A673 (cell line): Measurements from ENCODE around the gene PFKFB2. TPM values are rescaled to one million over a fixed set of nuclear protein-coding genes. Genes with fewer than 3 reads are reported as not detected.

Experiments
- BruUV-seq: library from RNA; stranded (reverse); fragments of 400-500 nt; replicated peaks from 2 replicates; lab custom pipeline; 2021; lab: Mats Ljungman, UMichigan
- CTCF ChIA-PET: fragments of 300-600 bp; sonication (Branson Sonifier 250); formaldehyde crosslinking; loops from one replicate; lab custom pipeline; 2022; ENCODE audit warnings: antibody characterized with exemption; lab: Charles Lee
- POLR2A ChIA-PET: fragments of 300-600 bp; sonication (Branson Sonifier 250); formaldehyde crosslinking; loops from one replicate; lab custom pipeline; 2022; ENCODE audit warnings: antibody characterized with exemption; ENCODE audit not compliant: low non-redundant PET; lab: Charles Lee
- DNase-seq: peaks from one replicate; pipeline ENCODE4 v3.0.0-alpha.2; 2015; ENCODE audit warnings: low spot score
- H3K27ac ChIP-seq: fragments of 200-600 bp; sonication (generic); 2 replicates; pipeline ENCODE4 v1.5.1; 2016; ENCODE audit warnings: mixed run types, low read depth, mild to moderate bottlenecking, mixed read lengths, antibody characterized with exemption, low read length; ENCODE audit not compliant: poor library complexity, severe bottlenecking
- H3K27me3 ChIP-seq: fragments of 200-600 bp; sonication (generic); replicated peaks from 2 replicates; pipeline ENCODE4 v1.6.1; 2017; ENCODE audit warnings: mixed run types, low read depth, mild to moderate bottlenecking, mixed read lengths, antibody characterized with exemption, low read length; ENCODE audit not compliant: insufficient read depth, poor library complexity
- H3K36me3 ChIP-seq: fragments of 200-600 bp; sonication (generic); 2 replicates; pipeline ENCODE4 v1.6.1; 2016; ENCODE audit warnings: mixed run types, mild to moderate bottlenecking, mixed read lengths, antibody characterized with exemption, low read length; ENCODE audit not compliant: insufficient read depth, poor library complexity, severe bottlenecking
- H3K4me1 ChIP-seq: fragments of 200-600 bp; sonication (generic); 2 replicates; pipeline ENCODE4 v1.6.1; 2017; ENCODE audit warnings: mixed run types, mild to moderate bottlenecking, mixed read lengths, antibody characterized with exemption, low read length; ENCODE audit not compliant: insufficient read depth, poor library complexity, severe bottlenecking
- H3K4me3 ChIP-seq: fragments of 200-600 bp; sonication (generic); 2 replicates; pipeline ENCODE4 v1.5.1; 2016; ENCODE audit warnings: low read depth, mixed run types, mild to moderate bottlenecking, mixed read lengths, low read length; ENCODE audit not compliant: poor library complexity, severe bottlenecking
- H3K9me3 ChIP-seq: fragments of 200-600 bp; sonication (generic); 2 replicates; pipeline ENCODE4 v1.6.1; 2016; ENCODE audit warnings: mixed run types, low read depth, mild to moderate bottlenecking, mixed read lengths, antibody characterized with exemption, low read length; ENCODE audit not compliant: poor library complexity, severe bottlenecking
- CTCF ChIP-seq: fragments of 300-800, 200-600 bp; sonication (generic); conservative IDR thresholded peaks from 2 replicates; pipeline ENCODE4 v1.5.1; 2017; ENCODE audit warnings: low read depth, mild to moderate bottlenecking, antibody characterized with exemption, low read length, moderate library complexity, mixed read lengths
- EZH2 ChIP-seq: fragments of 200-600 bp; sonication (generic); IDR thresholded peaks from 2 replicates; pipeline ENCODE4 v1.6.1; 2017; ENCODE audit warnings: borderline replicate concordance, low read depth, mild to moderate bottlenecking, mixed read lengths, antibody characterized with exemption, low read length; ENCODE audit not compliant: poor library complexity, severe bottlenecking
- intact Hi-C: fragments of 100-400 bp; cut with micrococcal nuclease; formaldehyde crosslinking; loops from one replicate; pipeline ENCODE4 v1.10.0; 2022; ENCODE audit not compliant: unreplicated experiment
- total RNA-seq: library from RNA; stranded (reverse); gene quantifications from 2 replicates; pipeline ENCODE4 v1.2.3, GENCODE V29; 2021

The PFKFB2 gene
- total RNA-seq, 1 experiment from 2014 or later, result 7.6 TPM

GRCh38 chr1:207014728-207015127 is 38.3 kb upstream of the PFKFB2 start:
- no TSS peak for BruUV-seq
- TF ChIP-seq EZH2 (no peak), CTCF (no peak)
- Histone ChIP-seq H3K9me3 (no peaks in the 10 kb centered on the region), H3K27me3 (peaks cover 32% of the 10 kb centered on the region), H3K4me3 (no peak overlapping the region), H3K36me3 (no peaks in the 10 kb centered on the region), H3K4me1 (no peaks in the 10 kb centered on the region), H3K27ac (no peak overlapping the region)
- ChIA-PET POLR2A (no interaction called here), CTCF (no interaction called here)
- no peak for DNase-seq
- intact Hi-C loops, result no loop called here

GRCh38 chr1:207015791-207016190 is 37.3 kb upstream of the PFKFB2 start:
- Histone ChIP-seq H3K4me1 (no peaks in the 10 kb centered on the region), H3K27me3 (peaks cover 29% of the 10 kb centered on the region), H3K27ac (no peak overlapping the region), H3K36me3 (no peaks in the 10 kb centered on the region), H3K4me3 (no peak overlapping the region), H3K9me3 (no peaks in the 10 kb centered on the region)
- TF ChIP-seq CTCF (no peak), EZH2 (no peak)
- no peak for DNase-seq
- BruUV-seq, result no TSS peak
- POLR2A ChIA-PET, result no interaction called here
- CTCF ChIA-PET, result no interaction called here
- intact Hi-C loops, result no loop called here

GRCh38 chr1:207017615-207018559 is 35.2 kb upstream of the PFKFB2 start:
- Histone ChIP-seq H3K4me3 (no peak overlapping the region), H3K27ac (no peak overlapping the region), H3K4me1 (no peaks in the 10 kb centered on the region), H3K36me3 (no peaks in the 10 kb centered on the region), H3K9me3 (no peaks in the 10 kb centered on the region), H3K27me3 (peaks cover 13% of the 10 kb centered on the region)
- CTCF ChIA-PET, result no interaction called here
- TF ChIP-seq EZH2, result no peak
- no peak for TF ChIP-seq CTCF
- intact Hi-C loops, result no loop called here
- POLR2A ChIA-PET, result no interaction called here
- DNase-seq, result peak; percentile 55
- BruUV-seq, result no TSS peak
